NCI-H2227 (cell line): ENCODE data around the gene PLD4.
"Not testable (repeated sequence)": the region's sequence is repeated elsewhere in the genome, so short reads cannot be mapped to it uniquely, and the experiment has no call there.

ENCODE experiments used
- DNase-seq: peaks from one replicate; lab custom pipeline; 2025; ENCODE audit not compliant: unreplicated experiment; lab: John Stamatoyannopoulos, UW

Gene PLD4

DNA sequence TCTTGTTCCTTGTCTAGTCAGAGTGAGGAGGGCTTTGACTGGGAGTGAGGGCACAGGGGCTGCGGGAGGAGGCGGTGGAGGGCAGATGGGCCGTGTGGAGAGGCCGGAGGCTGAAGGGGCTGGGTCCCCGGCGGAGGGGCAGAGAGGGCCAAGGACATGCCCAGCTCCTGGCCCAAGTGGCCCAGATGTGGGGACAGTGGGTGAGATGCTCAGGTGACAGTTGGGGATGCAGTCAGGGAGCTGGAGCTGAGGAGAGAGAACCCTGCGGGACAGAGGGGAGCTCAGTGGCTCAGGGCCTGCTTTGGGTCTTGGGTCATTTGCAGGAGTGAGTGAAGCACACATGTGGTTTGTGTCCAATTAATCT is 26.5 kb upstream of the PLD4 start:
- DNase-seq, result no peak

DNA sequence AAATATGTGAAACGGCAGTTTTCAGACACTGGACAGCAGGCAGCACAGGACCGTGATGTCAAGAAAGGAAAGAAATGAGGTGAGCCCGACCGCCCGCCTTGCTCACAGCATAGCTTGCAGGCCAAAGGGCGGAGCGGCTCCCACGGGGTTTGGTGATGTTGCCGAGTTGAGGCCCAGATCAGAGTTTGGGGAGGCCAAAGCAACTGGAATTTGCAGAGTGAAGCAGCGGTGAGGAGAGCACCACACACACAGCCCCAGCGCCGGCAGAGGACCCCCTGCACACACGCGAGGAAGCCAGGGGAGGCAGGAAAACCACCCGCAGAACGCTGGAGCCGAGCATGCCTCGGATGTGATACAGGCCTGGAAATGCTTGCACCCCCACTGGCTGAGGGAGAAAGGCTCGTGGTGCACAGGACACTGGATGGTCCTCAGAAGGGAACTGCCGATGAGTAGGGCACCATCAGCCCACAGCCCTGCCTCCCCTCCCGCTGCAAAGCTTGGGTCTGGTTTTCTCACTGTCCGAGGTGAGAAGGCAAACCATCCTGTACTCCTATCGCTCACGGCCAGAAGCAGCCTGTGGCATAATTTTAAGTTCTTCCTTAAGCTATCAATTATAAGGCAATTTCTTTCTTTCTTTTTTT is 25.7 kb upstream of the PLD4 start:
- no peak for DNase-seq

DNA sequence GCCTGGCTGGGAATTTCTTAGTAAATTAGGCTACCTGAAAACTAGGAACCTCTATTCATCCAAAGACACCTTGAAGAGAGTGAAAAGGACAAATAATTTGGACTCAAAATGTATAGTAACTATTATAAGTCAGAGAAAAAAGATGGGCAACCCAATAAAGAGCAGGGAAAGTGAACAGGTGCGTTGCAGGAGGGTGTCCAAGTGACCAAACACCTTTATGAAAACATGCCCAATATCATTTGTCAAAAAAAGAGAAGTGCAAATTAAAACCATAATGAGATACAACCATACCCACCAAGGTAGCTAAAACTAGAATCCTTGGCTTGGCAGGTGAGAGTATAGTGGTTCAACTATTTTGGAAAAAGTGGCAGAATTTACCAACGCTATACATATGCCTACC is 24.9 kb upstream of the PLD4 start:
- no peak for DNase-seq

DNA sequence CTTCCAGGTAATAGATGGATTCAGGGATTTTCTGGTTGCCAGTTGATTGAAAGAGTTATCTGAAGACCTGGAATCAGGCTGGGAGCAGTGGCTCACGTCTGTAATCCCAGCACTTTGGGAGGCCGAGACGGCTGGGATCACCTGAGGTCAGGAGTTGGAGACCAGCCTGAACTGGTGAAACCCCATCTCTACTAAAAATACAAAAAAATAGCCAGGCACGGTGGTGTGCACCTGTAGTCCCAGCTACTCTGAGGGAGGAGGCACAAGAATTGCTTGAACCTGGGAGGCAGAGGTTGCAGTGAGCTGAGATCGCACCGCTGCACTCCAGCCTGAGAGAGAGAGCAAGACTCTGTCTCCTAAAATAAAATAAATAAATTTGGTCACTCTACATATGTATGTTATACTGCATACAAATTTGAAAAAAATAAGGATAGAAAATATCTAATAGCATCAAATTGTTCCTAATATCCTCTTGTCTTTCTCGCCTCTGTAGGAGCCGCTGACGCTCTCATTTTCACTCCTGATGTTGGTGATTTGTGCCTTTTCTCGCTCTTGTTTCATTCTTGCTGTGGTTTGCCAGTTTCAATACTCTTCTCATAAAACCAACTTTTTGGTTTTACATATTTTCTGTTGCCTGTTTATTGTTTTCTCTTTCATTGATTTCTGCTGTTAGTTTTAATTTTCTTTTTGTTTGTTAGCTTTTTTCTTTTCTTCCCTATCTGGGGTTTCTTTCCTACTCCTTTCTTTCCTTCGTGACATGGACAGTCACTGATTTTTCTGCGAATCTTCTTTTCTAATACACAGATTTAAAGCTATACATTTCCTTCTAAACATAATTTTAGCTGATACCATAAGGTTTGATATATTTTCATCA is 23.8 kb upstream of the PLD4 start:
- no peak for DNase-seq

DNA sequence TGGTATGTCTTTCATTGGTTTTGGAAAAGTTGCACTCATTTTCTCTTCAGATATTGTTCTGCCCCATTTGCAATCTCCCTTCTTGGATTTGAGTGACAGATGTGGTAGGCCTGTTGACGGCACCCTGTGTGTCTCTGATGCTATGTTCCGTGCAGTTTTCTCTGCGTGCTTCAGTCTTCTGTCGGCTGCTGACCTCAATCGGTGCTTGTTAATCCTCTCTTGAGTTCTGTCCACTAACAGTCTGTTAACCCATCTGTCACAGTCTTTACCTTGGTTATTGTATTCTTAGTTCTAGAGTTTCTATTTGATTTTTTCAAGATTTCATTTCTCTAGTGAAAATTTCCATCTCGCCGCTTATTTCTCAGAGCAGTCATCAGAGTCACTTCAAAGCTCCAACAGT is 20.7 kb upstream of the PLD4 start:
- DNase-seq, result no peak

DNA sequence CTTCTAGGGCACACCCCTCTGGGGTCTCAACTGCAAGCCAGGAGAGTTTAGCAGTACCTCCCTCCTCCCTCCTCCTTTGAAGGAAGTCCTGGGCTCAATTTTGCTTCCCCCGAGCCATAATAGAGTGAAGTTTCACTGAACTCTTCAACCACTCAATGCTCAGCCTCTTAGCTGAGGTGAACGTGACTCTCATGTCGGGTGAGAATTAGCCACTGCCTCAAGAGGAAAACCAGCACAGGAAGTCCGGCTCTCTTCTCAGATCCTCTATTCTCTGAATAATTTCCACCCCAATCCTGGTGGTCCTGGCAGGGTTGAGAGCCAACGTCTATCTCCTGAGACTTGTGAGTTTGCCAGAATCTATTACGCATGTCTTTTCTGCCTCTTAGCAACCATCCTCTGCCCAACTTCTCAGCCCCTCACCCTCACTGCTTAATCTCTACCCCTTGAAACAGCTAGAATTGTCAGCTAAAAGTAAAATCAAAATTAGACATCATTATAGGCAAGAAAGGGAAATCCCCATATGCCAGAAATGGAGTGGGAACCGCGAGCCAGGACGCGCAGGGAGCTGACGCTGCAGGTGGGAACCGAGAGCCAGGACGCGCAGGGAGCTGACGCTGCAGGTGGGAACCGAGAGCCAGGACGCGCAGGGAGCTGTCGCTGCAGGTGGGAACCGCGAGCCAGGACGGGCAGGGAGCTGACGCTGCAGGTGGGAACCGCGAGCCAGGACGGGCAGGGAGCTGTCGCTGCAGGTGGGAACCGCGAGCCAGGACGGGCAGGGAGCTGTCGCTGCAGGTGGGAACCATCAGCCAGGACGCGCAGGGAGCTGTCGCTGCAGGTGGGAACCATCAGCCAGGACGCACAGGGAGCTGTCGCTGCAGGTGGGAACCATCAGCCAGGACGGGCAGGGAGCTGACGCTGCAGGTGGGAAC is 19.8 kb upstream of the PLD4 start:
- DNase-seq, result not testable (repeated sequence)

DNA sequence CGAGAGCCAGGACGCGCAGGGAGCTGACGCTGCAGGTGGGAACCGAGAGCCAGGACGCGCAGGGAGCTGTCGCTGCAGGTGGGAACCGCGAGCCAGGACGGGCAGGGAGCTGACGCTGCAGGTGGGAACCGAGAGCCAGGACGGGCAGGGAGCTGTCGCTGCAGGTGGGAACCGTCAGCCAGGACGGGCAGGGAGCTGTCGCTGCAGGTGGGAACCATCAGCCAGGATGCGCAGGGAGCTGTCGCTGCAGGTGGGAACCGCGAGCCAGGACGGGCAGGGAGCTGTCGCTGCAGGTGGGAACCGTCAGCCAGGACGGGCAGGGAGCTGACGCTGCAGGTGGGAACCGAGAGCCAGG is 19.1 kb upstream of the PLD4 start:
- not testable (repeated sequence) for DNase-seq

DNA sequence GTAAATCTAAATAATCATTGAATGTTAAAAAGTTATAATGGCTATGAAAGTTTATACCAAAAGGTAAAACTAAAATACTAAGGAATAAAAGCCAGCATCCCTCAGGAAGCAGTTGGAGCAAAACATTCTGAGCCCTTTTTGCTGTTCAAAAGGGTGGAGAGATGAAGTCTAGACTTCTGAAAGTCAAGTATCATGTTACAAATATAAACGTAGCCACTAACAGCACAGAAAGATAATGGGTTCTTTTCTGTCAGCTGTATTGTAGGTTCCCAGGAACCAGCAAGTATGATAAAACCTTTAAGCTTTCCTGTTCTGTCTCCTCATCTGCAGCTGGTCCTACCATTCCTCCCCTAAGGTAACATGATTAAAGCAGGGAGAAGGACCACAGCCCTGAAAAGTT is 16.4 kb upstream of the PLD4 start:
- no peak for DNase-seq

DNA sequence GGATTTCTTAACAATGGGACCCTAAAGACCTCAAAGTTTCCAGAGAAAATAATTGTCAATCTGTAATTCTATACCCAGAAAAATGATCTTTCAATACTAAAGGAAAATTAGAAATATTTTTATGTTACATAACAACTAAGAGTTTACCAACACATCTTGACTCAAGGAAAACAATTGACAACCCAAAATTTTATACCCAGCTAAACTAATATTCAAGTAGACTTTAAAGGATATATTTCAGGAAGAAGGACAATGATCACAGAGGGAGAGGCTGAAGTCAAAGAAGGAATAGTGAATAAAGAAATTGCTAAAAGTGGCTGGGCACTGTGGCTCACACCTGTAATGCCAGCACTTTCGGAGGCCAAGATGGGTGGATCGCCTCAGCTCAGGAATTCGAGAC is 12.6 kb upstream of the PLD4 start:
- no peak for DNase-seq

DNA sequence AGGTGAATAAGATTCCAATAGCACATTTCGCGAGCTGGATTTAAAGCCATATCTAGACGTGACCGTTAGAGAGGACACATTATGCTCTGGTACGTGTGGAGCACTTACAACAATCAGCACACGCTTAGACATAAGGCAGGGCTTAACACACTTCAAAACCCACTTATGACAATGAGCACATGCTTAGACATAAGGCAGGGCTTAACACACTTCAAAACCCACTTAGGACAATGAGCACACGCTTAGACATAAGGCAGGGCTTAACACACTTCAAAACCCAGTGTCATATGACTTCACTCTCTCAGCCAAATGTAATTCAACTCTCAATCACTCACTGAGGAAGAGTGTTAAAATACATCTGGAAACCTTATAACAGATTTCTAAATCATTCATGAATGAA is 11.2 kb upstream of the PLD4 start:
- DNase-seq, result no peak

DNA sequence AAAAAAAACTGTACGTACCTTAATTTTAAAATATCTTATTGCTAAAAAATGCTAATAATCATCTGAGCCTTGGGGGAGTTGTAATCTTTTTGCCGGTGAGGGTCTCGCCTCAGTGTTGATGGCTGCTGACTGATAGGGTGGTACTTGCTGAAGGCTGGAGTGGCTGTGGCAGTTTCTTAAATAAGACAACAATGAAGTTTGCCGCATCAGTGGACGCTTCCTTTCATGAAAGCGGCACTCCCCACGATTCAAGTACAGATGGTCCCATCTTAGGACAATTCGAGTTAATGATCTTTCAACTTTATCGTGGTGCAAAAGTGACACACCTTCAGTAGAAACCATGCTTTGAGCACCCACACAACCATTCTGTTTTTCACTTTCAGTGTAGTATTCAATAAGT is 7.6 kb upstream of the PLD4 start:
- no peak for DNase-seq

DNA sequence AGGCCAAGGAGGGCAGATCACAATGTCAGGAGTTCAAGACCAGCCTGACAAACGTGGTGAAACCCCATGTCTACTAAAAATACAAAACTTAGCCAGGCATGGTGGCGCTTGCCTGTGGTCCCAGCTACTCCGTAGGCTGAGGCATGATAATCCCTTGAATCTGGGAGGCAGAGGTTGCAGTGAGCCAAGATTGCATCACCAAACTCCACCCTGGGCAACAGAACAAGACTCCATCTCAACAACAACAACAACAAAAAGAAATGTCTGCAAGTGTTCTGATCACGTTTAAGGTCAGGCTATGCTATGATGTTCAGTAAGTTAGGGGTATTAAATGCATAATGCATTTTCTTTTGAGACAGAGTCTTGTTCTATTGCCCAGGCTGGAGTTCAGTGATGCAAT is 6.7 kb upstream of the PLD4 start:
- no peak for DNase-seq

DNA sequence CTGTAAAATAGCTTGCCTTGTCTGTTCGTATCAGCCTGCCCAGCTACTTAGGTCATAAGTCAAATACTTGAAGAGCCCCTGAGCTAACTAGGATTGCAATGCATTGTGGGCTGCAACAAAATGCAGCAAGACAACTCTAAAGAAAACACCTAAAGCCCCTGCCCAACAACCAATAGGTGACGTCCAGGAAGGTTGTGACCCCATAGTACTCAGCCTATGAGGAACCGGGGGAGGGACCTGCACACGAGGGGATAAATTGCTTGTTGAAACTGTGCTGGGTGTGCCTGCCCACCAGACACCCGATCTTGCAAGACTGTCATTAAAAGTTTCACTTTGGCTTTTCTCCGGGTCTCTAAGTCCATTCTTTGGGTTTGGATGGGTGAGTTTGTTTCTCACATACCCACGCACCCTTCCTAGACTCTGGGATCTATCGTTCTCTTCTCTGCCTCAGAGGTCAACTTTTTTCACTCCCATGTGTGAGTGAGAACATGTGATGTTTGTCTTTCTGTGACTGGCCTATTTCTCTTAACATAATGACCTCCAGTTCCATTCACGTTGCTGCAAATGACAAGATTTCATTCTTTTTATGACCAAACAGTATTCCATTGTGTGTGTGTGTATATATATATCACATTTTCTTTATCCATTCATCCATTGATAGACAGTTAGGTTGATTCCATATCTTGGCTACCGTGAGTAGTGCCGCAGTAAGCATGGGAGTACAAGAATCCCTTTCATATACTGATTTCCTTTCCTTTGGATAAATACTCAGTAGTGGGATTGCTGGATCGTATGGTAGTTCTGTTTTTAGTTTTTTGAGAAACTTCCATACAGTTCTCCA is 5.3 kb upstream of the PLD4 start:
- DNase-seq, result not testable (repeated sequence)

DNA sequence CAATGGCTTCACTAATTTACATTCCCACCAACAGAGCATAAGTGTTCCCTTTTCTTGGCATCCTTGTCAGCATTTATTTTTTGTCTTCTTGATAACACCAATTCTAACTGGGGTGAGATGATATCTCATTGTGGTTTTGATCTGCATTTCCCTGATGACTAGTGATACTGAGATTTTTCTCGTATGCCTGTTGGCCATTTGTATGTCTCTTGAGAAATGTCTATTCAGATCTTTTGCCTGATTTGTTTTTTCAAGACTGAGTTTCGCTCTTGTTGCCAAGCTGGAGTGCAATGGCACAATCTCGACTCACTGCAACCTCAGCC is 4.7 kb upstream of the PLD4 start:
- no peak for DNase-seq

DNA sequence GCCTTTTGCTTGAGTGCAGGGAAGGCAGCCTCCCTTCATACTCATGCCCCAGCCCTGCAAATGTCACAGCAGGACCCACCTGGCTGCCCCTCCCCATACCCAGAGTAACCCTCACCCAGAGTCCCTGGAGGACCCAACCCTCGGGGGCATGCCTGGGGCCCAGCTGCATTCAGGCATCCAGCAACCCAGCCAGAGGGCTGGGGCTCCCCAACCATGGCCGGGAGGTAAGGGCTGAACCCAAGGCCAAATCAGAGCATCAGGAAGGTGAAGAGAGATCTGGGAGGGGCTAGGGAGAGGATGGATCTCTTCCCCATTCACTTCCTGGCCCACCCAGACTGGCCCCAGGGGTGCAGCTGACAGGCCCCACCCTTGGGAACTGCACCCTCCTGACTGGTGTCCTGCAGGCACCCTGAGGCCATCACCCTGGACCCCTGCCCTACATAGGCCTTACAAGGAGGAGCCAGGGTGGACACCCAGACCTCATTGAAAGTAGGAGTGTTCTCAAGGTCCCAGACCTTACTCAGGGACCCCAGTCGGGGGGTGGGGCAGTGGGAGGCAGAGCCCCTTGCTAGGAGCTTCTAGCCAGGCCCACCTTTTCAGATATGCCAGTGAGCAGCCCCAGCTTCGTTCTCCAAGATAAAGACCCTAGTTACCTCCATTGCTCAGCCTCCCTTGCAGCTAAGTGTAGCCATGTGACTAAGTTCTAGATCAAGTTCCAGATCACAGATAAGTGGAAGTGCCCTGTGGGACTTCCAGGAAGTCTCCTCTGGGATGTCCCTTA is 849 bp upstream of the PLD4 start:
- DNase-seq, result no peak

DNA sequence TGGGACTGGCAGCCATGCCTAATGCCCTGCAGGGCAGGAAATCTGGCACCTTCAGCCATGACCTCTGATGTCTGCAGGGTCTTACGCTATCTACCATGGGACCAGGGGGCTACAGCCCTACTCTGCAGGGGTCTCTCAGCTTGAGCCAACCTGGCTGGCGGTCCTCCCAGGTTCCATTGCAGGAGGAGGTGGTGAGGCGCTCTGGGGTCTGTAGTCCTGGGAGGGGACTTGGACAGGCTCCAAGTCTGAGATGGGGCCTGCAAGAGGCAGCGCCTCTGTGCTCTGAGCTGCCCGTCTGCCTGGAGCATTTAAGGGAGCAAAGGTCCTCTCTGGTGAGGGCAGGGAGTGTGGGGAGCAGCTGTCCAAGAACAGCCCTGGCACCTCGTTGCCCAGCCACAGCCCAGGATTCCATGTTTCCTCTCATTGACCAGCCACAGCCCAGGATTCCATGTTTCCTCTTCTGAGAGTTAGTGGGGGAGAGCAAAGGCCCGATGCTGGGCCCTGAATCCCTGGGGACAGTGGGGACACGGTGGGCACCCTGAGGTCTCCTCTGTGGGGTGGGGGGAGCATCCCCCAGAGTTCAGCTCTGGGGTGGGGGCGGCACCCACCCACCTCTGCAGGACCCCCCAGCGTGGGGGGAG is 655 bp downstream of the PLD4 start:
- DNase-seq, result no peak

DNA sequence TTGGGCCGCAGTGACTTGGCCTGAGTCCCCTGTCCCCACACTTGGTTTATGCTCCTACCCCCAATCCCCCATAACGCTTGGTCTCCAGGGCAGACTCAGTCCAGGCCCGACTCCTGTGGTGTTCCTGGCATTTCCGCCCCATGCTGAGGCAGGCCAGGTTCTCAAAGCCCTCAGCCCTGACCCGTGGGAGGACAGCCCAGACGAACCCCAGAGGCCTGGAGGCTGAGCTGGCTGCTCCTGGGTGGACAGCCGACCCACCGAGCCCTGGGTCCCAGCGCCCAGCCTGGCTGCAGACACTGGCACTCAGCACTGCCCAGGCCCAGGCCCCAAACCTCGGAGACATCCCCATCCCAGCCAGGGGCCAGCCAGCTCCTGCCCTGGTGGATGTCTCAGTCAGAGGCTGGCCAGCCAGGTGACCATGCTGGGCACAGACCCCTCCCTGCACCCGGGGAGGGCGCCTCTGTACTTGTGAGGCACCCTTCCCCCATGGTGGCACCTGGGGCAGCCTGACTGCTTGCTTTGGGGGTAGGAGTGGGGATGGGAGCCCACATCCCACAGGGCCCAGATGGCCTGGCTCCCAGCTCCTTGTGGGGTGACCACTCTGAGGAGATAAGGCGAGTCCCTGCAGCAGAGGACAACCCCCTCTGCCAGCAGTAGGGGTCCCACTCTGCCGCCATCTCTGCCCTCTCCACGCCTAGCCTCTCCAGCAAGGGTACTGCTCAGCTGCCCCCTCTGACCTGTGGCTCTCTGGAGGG is 1.4 kb downstream of the PLD4 start:
- no peak for DNase-seq

DNA sequence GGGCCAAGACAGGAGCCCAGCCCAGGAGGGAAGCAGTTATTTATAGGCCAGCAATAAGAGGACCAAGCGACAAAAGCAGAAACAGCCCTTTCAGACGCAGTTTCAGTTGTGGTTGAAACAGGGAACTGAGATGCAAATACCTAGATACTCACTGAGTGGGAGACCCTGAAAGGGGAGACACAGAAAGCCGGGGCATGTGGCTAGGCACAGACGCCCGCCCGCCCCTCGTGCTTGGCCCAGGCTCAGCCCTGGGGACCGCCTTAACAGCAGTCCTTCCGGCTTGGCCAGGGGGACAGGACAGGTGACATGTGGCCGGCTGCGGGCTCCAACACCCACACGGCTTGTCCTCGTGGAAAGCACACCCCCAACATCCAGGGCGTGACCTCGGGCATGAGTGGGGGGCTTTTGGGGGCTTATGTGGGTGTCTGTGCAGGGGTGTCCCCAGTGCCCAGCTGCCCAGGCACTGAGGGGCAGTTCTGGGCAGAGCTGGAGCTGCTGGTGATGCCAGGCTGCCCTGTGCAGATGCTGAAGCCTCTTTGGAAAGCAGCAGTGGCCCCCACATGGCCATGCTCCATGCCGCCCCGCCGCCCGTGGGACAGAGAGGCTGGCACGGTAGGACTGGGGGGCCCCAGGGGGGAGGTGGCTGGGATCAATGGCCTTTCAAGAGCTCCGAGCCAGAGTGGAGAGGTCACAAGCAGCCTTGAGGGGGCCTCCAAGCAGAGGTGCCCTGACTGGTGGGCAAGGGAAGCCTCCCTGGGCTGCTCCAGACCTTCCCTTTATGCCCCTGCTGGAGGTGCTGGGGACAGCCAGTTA is 2.1 kb downstream of the PLD4 start:
- no peak for DNase-seq
